MCF 10A (cell line): ENCODE results near the gene SVOP. TPM values are rescaled to one million over a fixed set of nuclear protein-coding genes. Genes with fewer than 3 reads are reported as not detected.
A peak's percentile ranks its signal among the peaks of the same experiment; 100 is the strongest.

ENCODE experiments used
- BruUV-seq: library from RNA; stranded (reverse); fragments of 400-500 nt; replicated peaks from 2 replicates; lab custom pipeline; 2021; lab: Mats Ljungman, UMichigan
- CTCF ChIA-PET: fragments of 300-600 bp; sonication (Branson Sonifier 250); formaldehyde crosslinking; extraction: SDS; loops from one replicate; lab custom pipeline; 2021; ENCODE audit warnings: antibody characterized with exemption, inconsistent platforms; lab: Yijun Ruan, JAX
- POLR2A ChIA-PET: fragments of 300-600, 350-650 bp; sonication (Branson Sonifier 250); formaldehyde crosslinking; extraction: SDS; loops from one replicate; lab custom pipeline; 2020; ENCODE audit warnings: antibody characterized with exemption, inconsistent platforms; lab: Yijun Ruan, JAX
- DNase-seq: peaks from one replicate; pipeline ENCODE4 v3.0.0-alpha.2; 2018; ENCODE audit not compliant: unreplicated experiment
- H3K27ac Mint-ChIP-seq: one replicate; pipeline ENCODE4 v1.8.0; 2022; ENCODE audit warnings: mild to moderate bottlenecking, low read depth, mixed read lengths; ENCODE audit not compliant: unreplicated experiment
- H3K27me3 Mint-ChIP-seq: one replicate; pipeline ENCODE4 v1.8.0; 2022; ENCODE audit warnings: mixed read lengths; ENCODE audit not compliant: insufficient read depth, unreplicated experiment
- H3K36me3 Mint-ChIP-seq: one replicate; pipeline ENCODE4 v1.8.0; 2022; ENCODE audit warnings: mild to moderate bottlenecking, moderate library complexity, mixed read lengths; ENCODE audit not compliant: insufficient read depth, unreplicated experiment
- H3K4me1 Mint-ChIP-seq: one replicate; pipeline ENCODE4 v1.8.0; 2022; ENCODE audit warnings: mixed read lengths; ENCODE audit not compliant: insufficient read depth, unreplicated experiment
- H3K4me3 Mint-ChIP-seq: one replicate; pipeline ENCODE4 v1.8.0; 2022; ENCODE audit warnings: mild to moderate bottlenecking, moderate library complexity, mixed read lengths; ENCODE audit not compliant: unreplicated experiment
- H3K9me3 Mint-ChIP-seq: one replicate; pipeline ENCODE4 v1.8.0; 2022; ENCODE audit warnings: mixed read lengths; ENCODE audit not compliant: unreplicated experiment
- intact Hi-C: fragments of 100-400 bp; cut with micrococcal nuclease; formaldehyde crosslinking; loops from 2 replicates; pipeline ENCODE4 v1.14.1; 2022
- total RNA-seq: library from RNA; stranded (reverse); gene quantifications from 2 replicates; pipeline ENCODE4 v1.2.3, GENCODE V29; 2022
- TF ChIP-seq, protein P1 (sequence below): fragments of 200-600 bp; IDR thresholded peaks from one replicate; pipeline ENCODE4 v1.8.0; 2022; ENCODE audit warnings: antibody characterized with exemption, mild to moderate bottlenecking; ENCODE audit not compliant: unreplicated experiment

The SVOP gene
- total RNA-seq, 1 experiment from 2014 or later, result not detected

DNA sequence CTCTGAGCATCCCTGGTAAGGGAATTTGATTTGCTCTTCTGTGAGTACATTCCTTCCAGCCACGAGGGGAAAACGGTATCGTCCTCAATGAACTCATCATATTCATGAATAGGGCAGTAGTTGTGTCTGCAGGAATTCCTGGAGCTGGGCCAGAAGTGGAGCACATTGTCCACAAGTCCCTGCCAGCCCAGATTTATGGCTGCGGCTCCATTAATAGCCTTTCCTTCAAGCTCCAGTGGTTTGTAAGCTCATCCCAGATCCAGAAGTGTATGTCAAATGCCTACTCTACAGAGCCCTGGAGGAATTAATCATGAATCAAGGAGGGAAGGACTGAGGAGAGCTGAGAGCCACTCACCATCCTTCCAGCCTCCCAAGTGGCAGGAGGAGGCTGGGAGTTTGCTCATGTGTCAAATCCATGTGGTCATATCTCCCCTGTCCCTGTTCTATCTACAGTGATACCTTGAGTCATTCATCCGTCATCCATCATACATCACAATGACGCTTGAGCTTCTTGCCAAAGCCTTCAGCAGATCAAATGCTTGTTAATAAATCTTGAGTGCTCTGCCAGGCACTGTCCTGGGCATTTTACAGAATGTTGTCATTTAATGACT is 65.5 kb downstream of the SVOP start:
- H3K4me1 Mint-ChIP-seq, result peaks cover 4% of the 10 kb centered on the region
- peak; percentile 30 for DNase-seq
- BruUV-seq, result no TSS peak
- H3K36me3 Mint-ChIP-seq, result no peaks in the 10 kb centered on the region
- intact Hi-C loops, result loop anchor here (10.0 kb wide), 1 partner anchor 139 kb away; the partner anchor contains the start of genes ALKBH2 and UNG
- no peaks in the 10 kb centered on the region for H3K9me3 Mint-ChIP-seq
- no peak overlapping the region for H3K4me3 Mint-ChIP-seq
- POLR2A ChIA-PET, result interaction anchor here (0.6 to 1.2 kb wide), 3 partner anchors 10 to 395 kb away, joined by 3 to 4 read pairs (median 3); partner anchors contain the start of gene SART3
- peaks cover 25% of the 10 kb centered on the region for H3K27me3 Mint-ChIP-seq
- no peak overlapping the region for H3K27ac Mint-ChIP-seq
- CTCF ChIA-PET, result interaction anchor here (0.6 to 1.6 kb wide), 3 partner anchors 80 to 291 kb away, joined by 3 to 6 read pairs (median 4); partner anchors contain the start of gene ALKBH2
- TF ChIP-seq, protein P1, sequence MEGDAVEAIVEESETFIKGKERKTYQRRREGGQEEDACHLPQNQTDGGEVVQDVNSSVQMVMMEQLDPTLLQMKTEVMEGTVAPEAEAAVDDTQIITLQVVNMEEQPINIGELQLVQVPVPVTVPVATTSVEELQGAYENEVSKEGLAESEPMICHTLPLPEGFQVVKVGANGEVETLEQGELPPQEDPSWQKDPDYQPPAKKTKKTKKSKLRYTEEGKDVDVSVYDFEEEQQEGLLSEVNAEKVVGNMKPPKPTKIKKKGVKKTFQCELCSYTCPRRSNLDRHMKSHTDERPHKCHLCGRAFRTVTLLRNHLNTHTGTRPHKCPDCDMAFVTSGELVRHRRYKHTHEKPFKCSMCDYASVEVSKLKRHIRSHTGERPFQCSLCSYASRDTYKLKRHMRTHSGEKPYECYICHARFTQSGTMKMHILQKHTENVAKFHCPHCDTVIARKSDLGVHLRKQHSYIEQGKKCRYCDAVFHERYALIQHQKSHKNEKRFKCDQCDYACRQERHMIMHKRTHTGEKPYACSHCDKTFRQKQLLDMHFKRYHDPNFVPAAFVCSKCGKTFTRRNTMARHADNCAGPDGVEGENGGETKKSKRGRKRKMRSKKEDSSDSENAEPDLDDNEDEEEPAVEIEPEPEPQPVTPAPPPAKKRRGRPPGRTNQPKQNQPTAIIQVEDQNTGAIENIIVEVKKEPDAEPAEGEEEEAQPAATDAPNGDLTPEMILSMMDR, result no peak

DNA sequence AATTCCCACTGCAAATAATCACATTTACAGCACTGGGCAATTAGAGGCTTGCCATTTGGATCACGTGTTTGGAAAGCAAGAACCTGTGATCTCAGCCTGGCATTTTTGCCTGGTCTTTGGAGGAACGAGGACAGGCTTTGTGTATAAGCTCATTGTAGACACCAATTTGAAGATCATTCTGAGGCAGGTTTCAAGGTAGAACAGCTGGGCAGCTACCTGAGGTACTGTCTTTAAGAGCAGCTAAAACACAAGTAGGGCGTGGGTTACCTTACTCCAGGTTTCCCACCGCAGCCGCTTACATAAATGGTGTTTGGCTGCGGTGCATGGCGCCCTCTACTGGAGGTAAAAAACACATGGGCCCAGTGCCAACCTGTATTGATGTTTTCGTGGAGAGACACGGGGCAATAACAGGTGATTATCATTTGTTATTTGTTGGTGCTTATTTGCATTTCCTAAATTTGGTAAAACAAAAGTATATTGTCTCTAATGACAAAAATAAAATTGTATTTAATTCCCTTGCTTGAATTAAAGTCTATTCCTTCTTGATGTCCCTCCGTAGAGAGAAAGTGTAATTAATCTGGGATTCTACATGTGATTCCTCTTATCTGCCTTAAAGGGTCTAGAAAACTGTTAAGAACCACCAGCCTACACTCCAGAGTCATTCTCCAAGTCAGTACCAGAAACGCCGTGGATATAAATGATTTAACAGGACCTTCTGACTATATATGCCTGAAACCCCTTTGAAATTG is 69.7 kb downstream of the SVOP start:
- ChIA-PET POLR2A (interaction anchor here (0.9 to 2.9 kb wide), 9 partner anchors 11 to 287 kb away, joined by 3 to 19 read pairs (median 6); partner anchors contain the start of gene SSH1), CTCF (interaction anchor here (0.5 to 3.3 kb wide), 58 partner anchors 9 to 435 kb away, joined by 3 to 30 read pairs (median 4); partner anchors contain the start of genes DAO and SSH1)
- Mint-ChIP-seq H3K9me3 (peaks cover 15% of the 10 kb centered on the region), H3K4me1 (peaks cover 14% of the 10 kb centered on the region), H3K4me3 (no peak overlapping the region), H3K27ac (no peak overlapping the region), H3K27me3 (peaks cover 2% of the 10 kb centered on the region), H3K36me3 (no peaks in the 10 kb centered on the region)
- intact Hi-C loops, result loop anchor here (1.0 to 10.0 kb wide), 5 partner anchors 97 to 388 kb away; partner anchors contain the start of genes ALKBH2, ISCU and UNG
- peak; percentile 79 for DNase-seq
- TF ChIP-seq, protein P1, result peak; percentile 81
- no TSS peak for BruUV-seq

DNA sequence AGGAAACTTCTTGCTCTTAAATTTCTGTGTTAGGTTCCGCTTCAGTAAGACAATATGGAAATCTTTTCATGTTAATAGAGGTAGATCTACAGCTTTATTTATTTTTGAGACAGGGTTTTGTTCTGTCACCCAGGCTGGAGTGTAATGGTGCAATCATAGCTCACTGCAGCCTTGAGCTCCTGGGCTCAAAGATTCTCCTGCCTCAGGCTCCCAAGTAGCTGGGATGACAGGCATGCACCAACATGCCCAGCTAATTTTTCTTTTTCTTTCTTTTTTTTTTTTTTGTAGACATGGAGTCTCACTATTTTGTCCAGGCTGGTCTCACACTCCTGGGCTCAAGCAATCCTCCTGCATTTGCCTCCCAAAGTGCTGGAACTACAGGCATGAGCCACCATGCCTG is 70.9 kb downstream of the SVOP start:
- peaks cover 14% of the 10 kb centered on the region for H3K4me1 Mint-ChIP-seq
- TF ChIP-seq, protein P1, result no peak
- intact Hi-C loops, result loop anchor here (2.0 to 10.0 kb wide), 3 partner anchors 145 to 387 kb away; partner anchors contain the start of genes ALKBH2, ISCU and UNG
- H3K9me3 Mint-ChIP-seq, result peaks cover 15% of the 10 kb centered on the region
- ChIA-PET POLR2A (interaction anchor here (0.6 to 2.9 kb wide), 10 partner anchors 10 to 263 kb away, joined by 3 to 19 read pairs (median 5); partner anchors contain the start of gene SSH1), CTCF (interaction anchor here (0.6 to 3.3 kb wide), 19 partner anchors 8 to 1605 kb away, joined by 3 to 30 read pairs (median 4); partner anchors contain the start of gene SSH1)
- H3K27ac Mint-ChIP-seq, result peak overlapping the region; percentile 69
- BruUV-seq, result no TSS peak
- peak overlapping the region; percentile 14 for H3K4me3 Mint-ChIP-seq
- peak; percentile 42 for DNase-seq
- H3K27me3 Mint-ChIP-seq, result no peaks in the 10 kb centered on the region
- H3K36me3 Mint-ChIP-seq, result no peaks in the 10 kb centered on the region
